ENCODE results near the gene DNAI2. TPM values are rescaled to one million over a fixed set of nuclear protein-coding genes. Genes with fewer than 3 reads are reported as not detected.

Gene DNAI2
- total and polyA plus RNA-seq, 2 donors from 2014 or later, result 0.22 TPM; not detected in 1

DNA sequence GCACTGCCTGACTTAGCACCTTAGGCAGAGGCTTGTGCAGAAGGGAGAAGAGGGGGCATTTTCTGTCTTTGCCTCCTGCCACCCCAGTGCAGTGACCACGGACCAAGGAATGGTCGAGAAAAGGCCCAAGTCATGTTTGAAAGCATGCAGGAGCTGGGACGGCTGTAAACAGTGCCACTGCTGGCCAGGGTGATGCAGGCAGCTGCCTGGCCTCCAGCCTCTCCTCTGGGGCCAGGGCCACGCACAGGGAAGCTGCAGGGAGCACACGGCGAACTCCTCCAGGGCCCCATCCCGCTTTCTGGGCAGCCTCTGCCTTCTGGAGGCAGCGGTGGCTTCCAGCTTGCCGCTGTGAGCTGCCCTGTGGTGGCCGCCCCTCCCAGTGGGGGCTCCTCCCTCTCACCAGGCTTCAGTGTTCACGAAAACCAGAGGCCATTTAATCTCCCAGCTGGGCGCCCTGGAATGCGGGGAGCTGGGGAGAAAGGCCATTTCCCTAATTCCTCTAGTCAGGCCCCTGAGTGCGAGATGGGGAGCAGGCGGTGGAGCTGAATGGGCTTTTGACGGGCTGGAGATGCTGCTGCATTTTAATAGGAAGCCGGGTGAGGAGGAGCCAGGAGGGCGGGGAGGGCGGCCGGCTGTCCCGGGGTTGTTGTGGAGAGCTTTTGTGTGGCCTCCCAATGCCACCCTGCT lies 28.7 kb upstream of the DNAI2 start:
- TF ChIP-seq, protein P1, sequence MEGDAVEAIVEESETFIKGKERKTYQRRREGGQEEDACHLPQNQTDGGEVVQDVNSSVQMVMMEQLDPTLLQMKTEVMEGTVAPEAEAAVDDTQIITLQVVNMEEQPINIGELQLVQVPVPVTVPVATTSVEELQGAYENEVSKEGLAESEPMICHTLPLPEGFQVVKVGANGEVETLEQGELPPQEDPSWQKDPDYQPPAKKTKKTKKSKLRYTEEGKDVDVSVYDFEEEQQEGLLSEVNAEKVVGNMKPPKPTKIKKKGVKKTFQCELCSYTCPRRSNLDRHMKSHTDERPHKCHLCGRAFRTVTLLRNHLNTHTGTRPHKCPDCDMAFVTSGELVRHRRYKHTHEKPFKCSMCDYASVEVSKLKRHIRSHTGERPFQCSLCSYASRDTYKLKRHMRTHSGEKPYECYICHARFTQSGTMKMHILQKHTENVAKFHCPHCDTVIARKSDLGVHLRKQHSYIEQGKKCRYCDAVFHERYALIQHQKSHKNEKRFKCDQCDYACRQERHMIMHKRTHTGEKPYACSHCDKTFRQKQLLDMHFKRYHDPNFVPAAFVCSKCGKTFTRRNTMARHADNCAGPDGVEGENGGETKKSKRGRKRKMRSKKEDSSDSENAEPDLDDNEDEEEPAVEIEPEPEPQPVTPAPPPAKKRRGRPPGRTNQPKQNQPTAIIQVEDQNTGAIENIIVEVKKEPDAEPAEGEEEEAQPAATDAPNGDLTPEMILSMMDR (IDR thresholded peaks at IDR 0.05; ENCODE audit: borderline replicate concordance, extremely low read depth, insufficient read depth), result no peak
- intact Hi-C loops (cut with DNase I), result no loop called here
- FAIRE-seq (no peak), DNase-seq (peak in 4 of 5 donors; percentile 55 to 87 (median 67))
- no peaks in the 10 kb centered on the region for H3K9me3 ChIP-seq (ENCODE audit: control insufficient read depth in 2 of 3, insufficient read depth in 1 of 3, low read length in 3 of 3)
- no peak overlapping the region for H3K4me3 ChIP-seq (ENCODE audit: low read length in 3 of 3)
- no peaks in the 10 kb centered on the region for H3K4me1 ChIP-seq (ENCODE audit: control insufficient read depth in 2 of 3, insufficient read depth in 2 of 3, low read depth in 1 of 3, low read length in 3 of 3)
- H3K36me3 ChIP-seq (ENCODE audit: control insufficient read depth in 2 of 3, insufficient read depth in 3 of 3, low read length in 3 of 3), result no peaks in the 10 kb centered on the region
- H3K27me3 ChIP-seq (ENCODE audit: control insufficient read depth, insufficient read depth, low read length), result no peaks in the 10 kb centered on the region
- H3K9ac ChIP-seq (ENCODE audit: low read length in 3 of 3), result no peak overlapping the region
- H3K27ac ChIP-seq (ENCODE audit: low read depth in 2 of 2, low read length in 2 of 2), result no peak overlapping the region

DNA sequence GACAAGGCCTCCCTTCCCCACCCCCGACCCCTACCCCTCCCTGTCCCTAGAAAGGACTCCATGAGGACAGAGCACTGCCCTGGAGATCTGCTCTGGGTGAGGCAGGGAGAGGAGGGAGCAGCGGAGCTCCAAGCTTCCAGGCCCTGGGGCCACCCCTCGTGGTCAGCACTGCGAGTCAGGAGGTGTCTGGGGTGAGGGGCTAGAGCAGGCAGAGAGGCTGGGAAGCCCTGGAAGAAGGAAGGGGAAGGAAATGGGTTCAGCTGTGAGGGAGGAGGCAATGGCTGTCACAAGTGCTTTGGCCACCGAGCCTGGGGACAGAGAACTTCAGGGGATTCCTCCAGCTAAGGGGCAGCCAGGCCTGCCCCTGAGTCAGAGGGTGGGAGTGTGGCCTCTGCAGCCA lies 28.2 kb upstream of the DNAI2 start:
- H3K9me3 ChIP-seq (ENCODE audit: control insufficient read depth in 2 of 3, insufficient read depth in 1 of 3, low read length in 3 of 3), result no peaks in the 10 kb centered on the region
- no peak overlapping the region for H3K9ac ChIP-seq (ENCODE audit: low read length in 3 of 3)
- H3K36me3 ChIP-seq (ENCODE audit: control insufficient read depth in 2 of 3, insufficient read depth in 3 of 3, low read length in 3 of 3), result no peaks in the 10 kb centered on the region
- no peaks in the 10 kb centered on the region for H3K4me1 ChIP-seq (ENCODE audit: control insufficient read depth in 2 of 3, insufficient read depth in 2 of 3, low read depth in 1 of 3, low read length in 3 of 3)
- TF ChIP-seq, protein P1 (IDR thresholded peaks at IDR 0.05; ENCODE audit: borderline replicate concordance, extremely low read depth, insufficient read depth), result no peak
- H3K4me3 ChIP-seq (ENCODE audit: low read length in 3 of 3), result no peak overlapping the region
- no peaks in the 10 kb centered on the region for H3K27me3 ChIP-seq (ENCODE audit: control insufficient read depth, insufficient read depth, low read length)
- intact Hi-C loops (cut with DNase I), result no loop called here
- DNase-seq, result no peak
- no peak overlapping the region for H3K27ac ChIP-seq (ENCODE audit: low read depth in 2 of 2, low read length in 2 of 2)
- no peak for FAIRE-seq

DNA sequence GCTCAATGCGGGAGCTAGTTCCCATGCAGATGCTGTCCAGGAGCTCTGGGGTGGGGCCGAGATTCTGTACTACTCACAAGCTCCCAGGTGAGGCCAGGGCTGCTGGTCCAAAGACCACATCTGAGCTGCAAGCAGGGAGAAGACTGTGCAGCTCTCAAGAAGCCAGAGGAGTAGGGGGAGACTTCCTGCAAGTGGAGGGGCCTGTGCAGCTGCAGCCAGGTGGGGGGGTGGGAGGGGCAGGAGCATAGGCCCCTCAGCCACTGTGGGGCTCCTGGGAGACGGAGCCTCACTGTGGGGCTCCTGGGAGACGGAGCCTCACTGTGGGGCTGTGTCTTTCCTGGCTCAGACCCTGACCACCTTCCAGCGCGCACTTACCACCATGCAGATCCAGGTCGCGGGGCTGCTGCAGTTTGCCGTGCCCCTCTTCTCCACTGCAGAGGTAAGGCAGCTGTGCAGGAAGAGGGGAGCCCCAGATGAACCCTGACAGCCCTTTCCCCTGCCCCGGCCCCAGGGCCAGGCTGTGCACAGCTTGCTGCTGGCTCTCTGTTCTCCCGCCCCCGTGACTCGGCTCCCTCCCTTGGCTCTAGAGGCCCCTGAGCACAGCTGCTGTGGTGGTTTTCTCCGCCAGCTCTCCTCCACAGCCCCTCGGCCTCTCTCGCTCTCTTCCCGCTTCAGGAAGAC lies 24.3 kb upstream of the DNAI2 start:
- H3K4me1 ChIP-seq (ENCODE audit: control insufficient read depth in 2 of 3, insufficient read depth in 2 of 3, low read depth in 1 of 3, low read length in 3 of 3), result no peaks in the 10 kb centered on the region
- no peak overlapping the region for H3K4me3 ChIP-seq (ENCODE audit: low read length in 3 of 3)
- no peak overlapping the region for H3K9ac ChIP-seq (ENCODE audit: low read length in 3 of 3)
- TF ChIP-seq, protein P1 (IDR thresholded peaks at IDR 0.05; ENCODE audit: borderline replicate concordance, extremely low read depth, insufficient read depth), result no peak
- no peak for DNase-seq
- no peaks in the 10 kb centered on the region for H3K9me3 ChIP-seq (ENCODE audit: control insufficient read depth in 2 of 3, insufficient read depth in 1 of 3, low read length in 3 of 3)
- H3K27ac ChIP-seq (ENCODE audit: low read depth in 2 of 2, low read length in 2 of 2), result no peak overlapping the region
- H3K27me3 ChIP-seq (ENCODE audit: control insufficient read depth, insufficient read depth, low read length), result no peaks in the 10 kb centered on the region
- H3K36me3 ChIP-seq (ENCODE audit: control insufficient read depth in 2 of 3, insufficient read depth in 3 of 3, low read length in 3 of 3), result no peaks in the 10 kb centered on the region
- intact Hi-C loops (cut with DNase I), result no loop called here
- no peak for FAIRE-seq

Data from kidney (tissue), 14 donors.